ENCODE results near the gene WDR38. TPM values are rescaled to one million over a fixed set of nuclear protein-coding genes. Genes with fewer than 3 reads are reported as not detected.

The WDR38 gene
- total and polyA plus RNA-seq, 9 of the 15 experiments (the other 6 are each of a cell fraction or from before 2014, with no cell fraction given): not detected

DNA sequence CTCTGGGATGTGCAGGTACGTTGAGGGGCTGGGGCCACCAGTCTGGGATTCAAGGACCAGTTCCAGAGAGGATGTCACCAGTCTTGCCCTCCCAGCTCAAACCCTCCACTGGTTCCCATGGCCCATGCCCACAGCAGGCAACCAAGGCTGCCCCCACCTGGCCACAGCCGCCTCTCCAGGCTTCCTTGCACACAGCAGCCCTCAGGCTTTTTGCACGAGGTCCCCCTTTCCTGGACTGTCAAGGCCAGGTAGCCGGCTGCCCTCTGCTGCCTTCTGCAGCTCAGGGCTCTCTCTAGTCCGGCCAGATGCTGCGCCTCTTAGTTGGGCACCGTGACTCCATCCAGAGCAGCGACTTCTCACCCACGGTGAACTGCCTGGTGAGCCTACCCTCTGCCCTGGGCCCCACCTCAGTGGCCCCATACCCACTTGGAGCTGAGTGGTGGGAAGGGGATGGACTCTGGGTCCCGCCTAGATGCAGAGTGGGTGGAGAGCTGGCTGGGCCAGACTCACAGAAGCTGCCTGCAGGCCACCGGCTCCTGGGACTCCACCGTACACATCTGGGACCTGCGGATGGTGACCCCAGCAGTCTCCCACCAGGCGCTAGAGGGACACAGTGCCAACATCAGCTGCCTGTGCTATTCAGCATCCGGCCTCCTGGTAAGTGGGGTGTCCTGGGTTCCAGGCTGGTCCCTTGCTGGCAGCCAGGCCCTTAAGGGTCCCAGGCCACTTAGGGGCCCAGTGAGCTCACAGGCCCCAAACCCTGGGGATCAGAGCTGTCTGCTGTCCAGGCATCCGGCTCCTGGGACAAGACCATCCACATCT is 2.9 kb downstream of the WDR38 start (continued):
- TF ChIP-seq REST (IDR thresholded peaks at IDR 0.05; ENCODE audit: borderline replicate concordance): peak; percentile 16; the same call in 1 of the 2 replicates
- TF ChIP-seq REST (CRISPR knock-in tag; IDR thresholded peaks at IDR 0.05; ENCODE audit: low read depth): no peak
- TF ChIP-seq RBFOX2 (IDR thresholded peaks at IDR 0.05; ENCODE audit: low read depth, low read length): peak; percentile 81
- TF ChIP-seq SIRT6 (IDR thresholded peaks at IDR 0.05; ENCODE audit: low read depth, low read length): peak; percentile 23
- no peak for TF ChIP-seq ZNF518B (CRISPR knock-in tag; IDR thresholded peaks at IDR 0.05)
- 0 out of 2 replicates have a peak, but pooled peaks have one; percentile 10 for TF ChIP-seq FOXP4 (CRISPR knock-in tag; IDR thresholded peaks at IDR 0.05; ENCODE audit: borderline replicate concordance)
- no peak for TF ChIP-seq ZNF398 (CRISPR knock-in tag; IDR thresholded peaks at IDR 0.05)
- peak; percentile 88 for TF ChIP-seq POLR2G (IDR thresholded peaks at IDR 0.05; ENCODE audit: low read depth, low read length)
- no peak for TF ChIP-seq HIVEP1 (CRISPR knock-in tag; IDR thresholded peaks at IDR 0.05)
- TF ChIP-seq SNRNP70 (optimal IDR thresholded peaks at IDR 0.05; ENCODE audit: low read depth, low read length): peak; percentile 69

Data from K562 (cell line).